ENCODE data around the gene C1QTNF3. TPM values are rescaled to one million over a fixed set of nuclear protein-coding genes. Genes with fewer than 3 reads are reported as not detected.

Gene C1QTNF3
- total RNA-seq, 4 donors from 2014 or later: 6.6 to 13.3 (median 7.6) TPM

DNA sequence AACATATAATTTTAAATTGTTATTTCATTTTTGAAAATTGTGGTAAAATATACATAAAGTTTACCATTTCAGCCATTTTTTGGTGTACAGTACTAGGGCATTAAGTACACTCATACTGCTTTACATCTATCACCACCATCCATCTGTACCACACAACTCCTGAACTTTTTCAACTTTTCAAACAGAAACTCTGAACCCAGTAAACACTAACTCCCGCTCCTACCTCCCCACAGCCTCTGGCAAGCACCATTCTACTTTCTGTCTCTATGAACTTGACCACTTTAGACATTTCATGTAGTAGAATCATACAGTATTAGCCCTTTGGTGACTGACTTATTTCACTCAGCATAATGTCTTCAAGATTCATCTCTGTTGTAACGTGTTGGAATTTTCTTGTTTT, 50.1 kb downstream of the C1QTNF3 start:
- in situ Hi-C loops (cut with MboI; ENCODE audit: low pct_ligation_motif_present in 1 of 4, low pct_unique_long_range_greater_than_20kb in 1 of 4, low sequenced_read_pairs in 3 of 4): loop anchor here in 3 of 4 donors (10.0 to 25.0 kb wide), 3 partner anchors 462 to 472 kb away; no protein-coding TSS in a partner anchor

DNA sequence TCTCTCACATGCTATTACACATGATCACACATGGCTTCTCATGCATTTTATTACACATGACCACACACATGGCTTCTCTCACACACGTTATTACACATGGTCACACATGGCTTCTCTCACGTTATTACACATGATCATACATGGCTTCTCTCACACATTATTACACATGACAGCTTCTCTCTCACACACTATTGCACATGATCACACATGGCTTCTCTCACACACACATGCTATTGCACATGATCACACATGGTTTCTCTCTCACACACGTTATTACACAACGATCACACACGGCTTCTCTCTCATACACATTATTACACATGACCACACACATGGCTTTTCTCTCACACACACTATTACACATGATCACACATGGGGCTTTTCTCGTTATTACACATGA, 57.6 kb downstream of the C1QTNF3 start:
- no peaks in the 10 kb centered on the region for H3K4me1 ChIP-seq
- no peak overlapping the region for H3K27ac ChIP-seq
- H3K9me3 ChIP-seq: no peaks in the 10 kb centered on the region
- H3K27me3 ChIP-seq: no peaks in the 10 kb centered on the region
- in situ Hi-C loops (cut with MboI; ENCODE audit: low pct_ligation_motif_present in 1 of 4, low pct_unique_long_range_greater_than_20kb in 1 of 4, low sequenced_read_pairs in 3 of 4) (loop anchor here in 1 of 4 donors (25.0 kb wide), 1 partner anchor 477 kb away; no protein-coding TSS in a partner anchor), intact Hi-C loops (cut with DNase I; ENCODE audit: low total_unique reads) (no loop called here)
- no peak overlapping the region for H3K4me3 ChIP-seq
- H3K36me3 ChIP-seq: peaks cover 0 to 29% (median 10%) of the 10 kb centered on the region in 4 donors
- TF ChIP-seq, protein P1, sequence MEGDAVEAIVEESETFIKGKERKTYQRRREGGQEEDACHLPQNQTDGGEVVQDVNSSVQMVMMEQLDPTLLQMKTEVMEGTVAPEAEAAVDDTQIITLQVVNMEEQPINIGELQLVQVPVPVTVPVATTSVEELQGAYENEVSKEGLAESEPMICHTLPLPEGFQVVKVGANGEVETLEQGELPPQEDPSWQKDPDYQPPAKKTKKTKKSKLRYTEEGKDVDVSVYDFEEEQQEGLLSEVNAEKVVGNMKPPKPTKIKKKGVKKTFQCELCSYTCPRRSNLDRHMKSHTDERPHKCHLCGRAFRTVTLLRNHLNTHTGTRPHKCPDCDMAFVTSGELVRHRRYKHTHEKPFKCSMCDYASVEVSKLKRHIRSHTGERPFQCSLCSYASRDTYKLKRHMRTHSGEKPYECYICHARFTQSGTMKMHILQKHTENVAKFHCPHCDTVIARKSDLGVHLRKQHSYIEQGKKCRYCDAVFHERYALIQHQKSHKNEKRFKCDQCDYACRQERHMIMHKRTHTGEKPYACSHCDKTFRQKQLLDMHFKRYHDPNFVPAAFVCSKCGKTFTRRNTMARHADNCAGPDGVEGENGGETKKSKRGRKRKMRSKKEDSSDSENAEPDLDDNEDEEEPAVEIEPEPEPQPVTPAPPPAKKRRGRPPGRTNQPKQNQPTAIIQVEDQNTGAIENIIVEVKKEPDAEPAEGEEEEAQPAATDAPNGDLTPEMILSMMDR (IDR thresholded peaks at IDR 0.05): no peak
- TF ChIP-seq POLR2A (IDR thresholded peaks at IDR 0.05): no peak
- no peak for TF ChIP-seq POLR2AphosphoS5 (IDR thresholded peaks at IDR 0.05)
- TF ChIP-seq EP300 (IDR thresholded peaks at IDR 0.05; ENCODE audit: low read depth): no peak
- WGBS, 2 donors (ENCODE audit: low coverage in 1 of 2): 95 to 96% methylated on average over 6 of the region's 6 CpGs
- DNase-seq: no peak

More for the DNA sequence above, 50.1 kb downstream of the C1QTNF3 start:
- TF ChIP-seq, protein P1 (IDR thresholded peaks at IDR 0.05): no peak
- TF ChIP-seq POLR2A (IDR thresholded peaks at IDR 0.05): no peak
- no peak for TF ChIP-seq POLR2AphosphoS5 (IDR thresholded peaks at IDR 0.05)
- TF ChIP-seq EP300 (IDR thresholded peaks at IDR 0.05; ENCODE audit: low read depth): no peak
- intact Hi-C loops (cut with DNase I; ENCODE audit: low total_unique reads): no loop called here
- H3K27me3 ChIP-seq: no peaks in the 10 kb centered on the region
- no peak overlapping the region for H3K4me3 ChIP-seq
- DNase-seq: no peak
- H3K36me3 ChIP-seq: peaks cover 0 to 22% (median 10%) of the 10 kb centered on the region in 4 donors
- 80 to 94% methylated on average over 2 of the region's 2 CpGs for WGBS, 2 donors (ENCODE audit: low coverage in 1 of 2)
- no peak overlapping the region for H3K27ac ChIP-seq
- peaks cover 0 to 5% (median 1%) of the 10 kb centered on the region in 4 donors for H3K4me1 ChIP-seq
- H3K9me3 ChIP-seq: no peaks in the 10 kb centered on the region

DNA sequence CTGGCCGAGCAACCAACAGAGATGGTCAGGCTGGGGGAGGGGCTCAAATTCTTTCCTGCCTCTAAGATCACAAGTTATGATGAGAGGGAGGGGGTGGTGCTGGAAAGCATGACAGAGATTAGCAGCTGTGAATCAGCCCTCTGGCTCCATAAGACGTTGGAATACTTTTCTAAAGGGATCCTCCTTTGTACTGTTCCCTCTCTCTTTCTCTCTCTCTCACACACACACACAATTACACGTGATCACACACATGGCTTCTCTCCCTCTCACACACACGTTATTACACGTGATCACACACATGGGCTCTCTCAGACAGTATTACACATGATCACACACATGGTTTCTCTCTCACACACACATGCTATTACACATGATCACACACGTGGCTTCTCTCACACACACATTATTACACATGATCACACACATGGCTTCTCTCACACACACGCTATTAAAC, 58.3 kb downstream of the C1QTNF3 start, which contains the start of gene SLC45A2:
Gene SLC45A2 (minus strand): TSS at position 23 of the 454 bp plus-strand sequence. CDS start 110 bp downstream, outside the sequence.
- H3K27me3 ChIP-seq: no peaks in the 10 kb centered on the region
- no peaks in the 10 kb centered on the region for H3K4me1 ChIP-seq
- no peak within 1 kb of the TSS for H3K4me3 ChIP-seq
- intact Hi-C loops (cut with DNase I; ENCODE audit: low total_unique reads) (no loop called here), in situ Hi-C loops (cut with MboI; ENCODE audit: low pct_ligation_motif_present in 1 of 4, low pct_unique_long_range_greater_than_20kb in 1 of 4, low sequenced_read_pairs in 3 of 4) (loop anchor here in 1 of 4 donors (25.0 kb wide), 1 partner anchor 478 kb away; no protein-coding TSS in a partner anchor)
- whole genome bisulfite sequencing, 2 donors (ENCODE audit: low coverage in 1 of 2): 71 to 73% methylated on average over 4 to 7 of the region's 7 CpGs
- H3K9me3 ChIP-seq: no peaks in the 10 kb centered on the region
- peaks cover 0 to 29% (median 10%) of the 10 kb centered on the region in 4 donors for H3K36me3 ChIP-seq
- no peak for TF ChIP-seq POLR2AphosphoS5 (IDR thresholded peaks at IDR 0.05)
- H3K27ac ChIP-seq: no peak within 1 kb of the TSS
- DNase-seq: no peak

DNA sequence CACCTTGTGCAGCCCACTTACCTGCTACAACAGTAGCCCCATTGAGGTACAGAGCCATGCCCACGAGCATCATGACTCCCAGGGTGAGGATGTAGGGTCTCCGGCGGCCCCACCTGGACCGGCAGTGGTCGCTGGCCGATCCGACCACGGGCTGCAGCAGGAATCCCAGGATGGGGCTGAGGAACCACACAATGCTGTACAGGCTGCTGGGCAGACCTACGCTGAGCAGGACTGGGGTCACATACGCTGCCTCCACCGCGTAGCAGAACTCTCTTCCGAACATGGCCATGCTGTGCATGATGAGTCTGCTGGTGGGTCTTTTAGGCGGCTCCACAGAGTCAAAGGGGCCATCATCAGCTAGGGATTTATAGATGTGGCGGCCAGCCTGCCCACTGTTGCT, 58.8 kb downstream of the C1QTNF3 start:
- DNase-seq: no peak
- intact Hi-C loops (cut with DNase I; ENCODE audit: low total_unique reads): no loop called here
- TF ChIP-seq, protein P1 (IDR thresholded peaks at IDR 0.05): no peak
- TF ChIP-seq POLR2AphosphoS5 (IDR thresholded peaks at IDR 0.05) (no peak), POLR2A (IDR thresholded peaks at IDR 0.05) (no peak), EP300 (IDR thresholded peaks at IDR 0.05; ENCODE audit: low read depth) (no peak)
- no peaks in the 10 kb centered on the region for H3K9me3 ChIP-seq
- WGBS, 2 donors (ENCODE audit: low coverage in 1 of 2): 95% methylated on average over 15 of the region's 15 CpGs; no CpG with 5 or more reads in 1 of the 2 donors
- no peak overlapping the region for H3K27ac ChIP-seq
- peaks cover 0 to 28% (median 8%) of the 10 kb centered on the region in 4 donors for H3K36me3 ChIP-seq
- in situ Hi-C loops (cut with MboI; ENCODE audit: low pct_ligation_motif_present in 1 of 4, low pct_unique_long_range_greater_than_20kb in 1 of 4, low sequenced_read_pairs in 3 of 4): loop anchor here in 1 of 4 donors (25.0 kb wide), 1 partner anchor 478 kb away; no protein-coding TSS in a partner anchor
- H3K4me1 ChIP-seq: no peaks in the 10 kb centered on the region
- no peaks in the 10 kb centered on the region for H3K27me3 ChIP-seq
- no peak overlapping the region for H3K4me3 ChIP-seq

All from transverse colon (tissue), 4 donors.